ENCODE data around the gene SLC16A6.

DNA sequence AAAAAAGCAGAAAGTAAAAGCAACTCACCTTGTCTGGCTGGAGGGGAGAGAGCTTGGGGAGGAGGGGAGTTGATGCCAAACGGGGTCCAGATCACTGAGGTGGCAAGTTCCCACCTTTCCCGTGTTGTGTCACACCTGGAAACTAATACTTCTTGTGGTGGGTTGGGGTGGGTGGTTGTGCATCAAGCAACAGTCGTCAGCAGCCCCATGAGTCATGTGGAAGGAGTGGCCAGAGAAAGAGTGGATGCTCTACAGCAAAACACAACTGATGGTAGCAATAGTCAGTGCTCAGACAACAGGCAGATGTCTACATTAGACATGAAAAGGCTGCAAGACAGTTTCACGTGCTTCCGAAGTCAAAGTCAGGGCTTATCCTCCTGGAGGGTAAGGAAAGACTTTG, 35.8 kb upstream of the SLC16A6 start:
- TF ChIP-seq, protein P1, sequence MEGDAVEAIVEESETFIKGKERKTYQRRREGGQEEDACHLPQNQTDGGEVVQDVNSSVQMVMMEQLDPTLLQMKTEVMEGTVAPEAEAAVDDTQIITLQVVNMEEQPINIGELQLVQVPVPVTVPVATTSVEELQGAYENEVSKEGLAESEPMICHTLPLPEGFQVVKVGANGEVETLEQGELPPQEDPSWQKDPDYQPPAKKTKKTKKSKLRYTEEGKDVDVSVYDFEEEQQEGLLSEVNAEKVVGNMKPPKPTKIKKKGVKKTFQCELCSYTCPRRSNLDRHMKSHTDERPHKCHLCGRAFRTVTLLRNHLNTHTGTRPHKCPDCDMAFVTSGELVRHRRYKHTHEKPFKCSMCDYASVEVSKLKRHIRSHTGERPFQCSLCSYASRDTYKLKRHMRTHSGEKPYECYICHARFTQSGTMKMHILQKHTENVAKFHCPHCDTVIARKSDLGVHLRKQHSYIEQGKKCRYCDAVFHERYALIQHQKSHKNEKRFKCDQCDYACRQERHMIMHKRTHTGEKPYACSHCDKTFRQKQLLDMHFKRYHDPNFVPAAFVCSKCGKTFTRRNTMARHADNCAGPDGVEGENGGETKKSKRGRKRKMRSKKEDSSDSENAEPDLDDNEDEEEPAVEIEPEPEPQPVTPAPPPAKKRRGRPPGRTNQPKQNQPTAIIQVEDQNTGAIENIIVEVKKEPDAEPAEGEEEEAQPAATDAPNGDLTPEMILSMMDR (conservative IDR thresholded peaks at IDR 0.05 in 1 of 2, IDR thresholded peaks at IDR 0.05 in 1 of 2; ENCODE audit: extremely low read depth in 1 of 2, insufficient read depth in 1 of 2, low read depth in 1 of 2, low read length in 2 of 2): no peak
- TF ChIP-seq EZH2 (IDR thresholded peaks at IDR 0.05; ENCODE audit: borderline replicate concordance, low read length): no peak
